AG20443 (cell line): ENCODE results near the gene GRIK2.

ENCODE experiments used
- DNase-seq: peaks from one replicate; pipeline ENCODE4 v3.0.0; 2012; ENCODE audit warnings: low spot score, mixed read lengths

Gene GRIK2

DNA sequence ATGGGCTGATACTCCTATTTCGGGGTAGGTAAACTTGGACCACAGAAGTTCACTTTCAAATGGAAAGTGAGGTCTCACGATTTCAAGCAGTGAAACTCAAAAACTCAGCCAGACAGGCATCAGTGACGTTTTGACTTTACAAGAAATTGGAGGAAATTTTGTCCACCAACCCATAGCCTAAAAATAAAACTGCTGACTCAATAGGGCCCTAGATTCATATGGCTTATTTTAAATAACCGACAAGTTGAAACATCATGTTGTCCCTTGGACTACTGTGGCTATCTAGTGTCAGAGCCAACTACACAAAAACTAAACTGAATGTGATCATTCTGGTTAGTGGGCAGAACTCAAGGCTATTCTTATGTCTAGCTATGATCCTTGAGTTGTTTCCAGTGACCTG is 486.3 kb downstream of the GRIK2 start:
- no peak for DNase-seq

DNA sequence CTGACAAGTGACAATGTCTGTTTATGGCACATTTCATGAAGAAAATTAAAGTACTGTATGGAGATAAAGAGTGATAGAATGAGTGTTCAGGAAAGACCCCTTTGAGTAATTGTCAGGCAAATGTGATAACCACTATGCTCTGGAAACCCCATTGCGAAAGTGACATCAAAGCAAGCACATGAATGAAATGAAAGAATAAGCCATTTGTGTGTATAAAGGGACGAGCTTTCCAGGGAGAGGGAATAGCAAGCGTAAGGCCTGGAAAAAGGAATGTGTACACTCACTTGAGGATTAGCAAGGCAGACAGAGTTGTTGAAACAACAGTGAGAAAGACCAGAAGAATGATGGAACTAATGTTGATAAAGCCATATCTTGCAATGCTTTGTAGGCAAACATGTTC is 490.0 kb downstream of the GRIK2 start:
- DNase-seq, result no peak

GRCh38 chr6:101887532-101887931 is 494.0 kb downstream of the GRIK2 start:
- no peak for DNase-seq

DNA sequence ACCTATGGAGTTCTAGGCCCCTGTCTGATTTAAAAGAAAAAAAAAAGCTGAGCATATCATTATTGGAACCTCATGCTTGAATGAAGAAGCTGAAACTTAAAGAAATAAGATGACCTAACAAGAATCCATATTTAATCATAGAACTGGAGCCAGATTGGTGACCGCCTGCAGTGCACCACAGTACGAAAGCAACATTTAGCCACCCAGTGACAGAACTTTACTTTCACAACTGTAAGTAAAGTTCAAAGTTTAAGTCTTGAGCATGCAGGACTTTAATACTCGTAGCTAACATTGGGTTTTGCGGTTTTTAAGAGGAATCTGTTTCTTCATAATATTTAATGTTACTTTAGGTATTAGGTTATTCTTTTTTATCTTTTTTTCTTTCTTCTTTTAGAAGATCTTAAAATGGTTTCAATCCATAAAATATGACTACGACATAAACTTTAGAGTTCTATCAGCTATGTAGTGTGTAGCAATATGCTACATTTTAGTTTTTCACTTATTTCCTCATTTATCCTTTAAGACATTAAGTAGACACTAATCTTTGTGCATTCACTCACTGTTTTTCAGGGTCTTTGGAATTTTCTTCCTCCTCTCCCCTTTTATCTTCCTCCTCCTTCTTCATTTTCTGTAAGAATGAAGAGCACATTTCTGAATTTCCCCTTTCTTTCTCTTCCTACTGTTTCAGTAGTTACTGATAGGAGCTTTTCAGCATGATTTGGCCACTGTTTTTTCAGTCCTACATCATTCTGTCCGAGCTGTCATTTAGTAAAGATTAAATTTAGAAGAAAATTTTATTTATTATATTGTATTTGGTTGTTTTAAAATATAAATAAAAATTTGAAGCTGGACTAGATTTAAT is 514.1 kb downstream of the GRIK2 start:
- no peak for DNase-seq

GRCh38 chr6:101909366-101909765 is 515.9 kb downstream of the GRIK2 start:
- no peak for DNase-seq

DNA sequence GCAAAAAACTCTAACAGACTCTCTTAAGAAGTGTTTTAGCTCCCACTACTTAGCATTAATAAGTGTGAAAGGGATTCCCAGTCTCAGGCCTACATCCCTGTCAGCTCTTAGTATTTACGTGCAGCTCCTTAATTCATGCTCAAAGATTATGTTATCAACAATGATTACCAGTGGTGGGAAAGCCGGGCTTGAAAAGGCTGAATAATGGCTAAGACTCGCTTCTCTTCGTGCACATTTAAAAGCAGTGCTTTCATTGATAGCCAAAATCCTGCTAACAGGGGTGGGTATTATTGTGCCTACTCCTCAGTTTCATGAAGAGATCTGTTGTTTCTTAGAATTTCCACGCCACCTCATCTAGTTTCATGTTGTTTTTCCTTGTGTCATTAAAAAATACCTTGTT is 518.8 kb downstream of the GRIK2 start:
- no peak for DNase-seq

GRCh38 chr6:101918471-101918870 is 525.0 kb downstream of the GRIK2 start:
- DNase-seq, result no peak

- DNase-seq, result no peak
Observed at GRCh38 chr6:101921829-101922450, 528.4 kb downstream of the GRIK2 start.

DNA sequence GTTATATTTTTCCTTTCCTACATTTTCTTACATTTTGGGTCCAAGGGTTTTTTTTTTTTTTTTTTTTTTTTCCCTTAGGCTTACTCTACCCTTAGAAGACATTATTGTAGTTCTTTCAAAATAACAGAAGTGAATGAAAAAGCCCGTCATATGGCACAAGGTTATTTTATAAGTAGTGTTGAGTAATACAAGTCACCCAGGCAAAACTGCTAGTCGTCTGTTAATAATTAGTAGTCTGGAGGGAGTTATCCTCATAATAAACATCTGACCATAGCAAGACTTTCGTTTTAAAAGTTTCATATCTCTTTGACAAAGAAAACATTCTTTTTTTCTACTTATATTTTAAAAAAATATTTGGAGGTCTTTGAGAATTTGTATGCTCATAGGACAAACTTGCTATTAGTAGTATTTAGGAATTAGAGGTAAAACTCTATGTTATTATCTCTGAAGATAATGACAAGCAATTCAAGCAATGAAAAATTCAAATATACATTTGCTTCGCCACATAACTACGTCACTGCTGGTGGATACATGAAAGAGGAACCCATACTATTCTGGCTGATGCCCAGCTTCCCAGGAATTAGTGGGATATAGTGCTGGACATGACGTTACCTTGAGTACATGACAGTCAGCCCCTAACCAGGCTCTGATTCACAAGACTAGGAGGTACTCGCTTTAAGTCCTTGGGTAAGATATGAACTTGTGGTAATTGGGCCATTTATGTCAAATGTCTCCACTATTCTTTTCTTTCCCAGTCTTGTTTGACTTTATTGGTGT is 532.8 kb downstream of the GRIK2 start:
- peak; percentile 21 for DNase-seq

- DNase-seq, result peak; percentile 5
Observed at GRCh38 chr6:101931766-101932165, 538.3 kb downstream of the GRIK2 start.

DNA sequence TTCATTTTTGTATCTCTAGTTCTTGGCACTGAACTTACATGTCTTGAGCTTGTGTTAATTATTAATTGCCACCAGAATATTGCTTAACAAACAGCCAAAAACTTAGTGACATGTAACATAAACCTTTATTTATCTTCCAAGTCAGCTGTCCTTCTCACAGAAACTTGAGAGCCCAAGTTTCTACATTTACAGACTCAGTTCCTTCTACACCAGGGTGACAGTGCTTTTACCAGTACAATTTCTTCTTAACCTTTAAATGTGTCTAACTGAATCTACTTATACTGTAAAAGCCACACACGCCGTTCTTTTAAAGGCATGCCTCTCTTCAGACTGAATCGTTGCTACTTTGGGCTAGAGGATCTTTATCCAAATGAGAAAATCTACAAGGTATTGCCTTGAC is 539.2 kb downstream of the GRIK2 start:
- no peak for DNase-seq

DNA sequence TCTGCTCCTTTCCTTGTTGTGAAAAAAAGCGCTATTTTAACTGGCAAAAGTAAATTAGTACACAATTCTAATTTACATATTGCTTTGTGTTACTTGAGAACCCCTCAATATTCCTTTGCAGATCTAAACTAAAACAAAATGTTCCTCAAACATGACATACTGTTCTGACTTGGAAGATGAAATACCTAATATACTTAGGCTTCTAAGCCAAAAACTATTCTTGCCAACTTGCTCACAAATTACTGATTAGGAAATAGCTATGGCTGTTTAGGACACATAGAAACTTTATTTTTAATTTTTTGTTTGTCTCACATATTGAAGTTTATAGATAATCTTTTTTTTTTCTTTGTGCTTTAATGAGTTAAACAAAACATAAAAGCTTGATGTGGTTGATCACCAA is 542.2 kb downstream of the GRIK2 start:
- DNase-seq, result no peak

DNA sequence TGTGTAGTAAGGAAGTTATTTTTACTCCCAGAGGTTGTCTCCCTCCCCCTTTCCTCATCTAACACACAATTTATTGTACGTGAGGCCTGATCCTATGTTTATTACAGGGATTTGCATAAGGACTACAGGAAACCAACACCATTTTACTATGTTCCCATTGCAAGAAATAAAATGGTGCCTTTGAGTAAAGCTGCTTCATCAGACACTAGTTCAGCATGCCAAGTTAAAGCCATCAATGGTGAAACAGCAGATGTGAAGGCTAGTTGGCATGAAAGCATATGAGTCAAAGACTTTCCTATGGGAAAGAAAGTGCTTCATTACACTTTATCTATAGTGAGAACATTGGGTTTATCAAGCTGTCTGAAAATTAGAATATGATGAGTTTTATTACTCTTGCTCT is 543.0 kb downstream of the GRIK2 start:
- no peak for DNase-seq

DNA sequence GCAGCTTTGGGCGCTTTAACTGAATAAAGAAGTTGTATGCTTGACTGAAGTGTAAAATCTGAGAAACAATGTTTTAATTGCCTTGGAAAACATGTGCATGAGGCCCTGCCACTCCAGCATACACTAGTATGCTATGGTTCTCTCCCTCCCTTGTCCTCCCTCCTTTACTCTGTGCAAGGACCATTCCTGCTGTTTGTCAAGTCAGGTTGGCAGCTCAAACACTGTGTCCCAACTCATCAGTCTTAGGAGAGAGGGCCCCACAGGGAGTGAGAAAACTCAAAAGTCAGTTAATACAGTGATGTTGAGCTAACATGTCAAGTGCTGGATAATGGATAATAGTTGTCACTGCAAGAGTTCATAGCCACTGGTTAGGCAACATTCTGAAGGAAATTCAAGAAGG is 543.6 kb downstream of the GRIK2 start:
- no peak for DNase-seq

GRCh38 chr6:101940391-101940790 is 546.9 kb downstream of the GRIK2 start:
- DNase-seq, result no peak

GRCh38 chr6:101956961-101957360 is 563.5 kb downstream of the GRIK2 start:
- no peak for DNase-seq

- no peak for DNase-seq
Observed at GRCh38 chr6:101961357-101961756, 567.8 kb downstream of the GRIK2 start.

- DNase-seq, result no peak
Observed at GRCh38 chr6:101980924-101981323, 587.4 kb downstream of the GRIK2 start.

- DNase-seq, result no peak
Observed at GRCh38 chr6:101986476-101986875, 593.0 kb downstream of the GRIK2 start.

DNA sequence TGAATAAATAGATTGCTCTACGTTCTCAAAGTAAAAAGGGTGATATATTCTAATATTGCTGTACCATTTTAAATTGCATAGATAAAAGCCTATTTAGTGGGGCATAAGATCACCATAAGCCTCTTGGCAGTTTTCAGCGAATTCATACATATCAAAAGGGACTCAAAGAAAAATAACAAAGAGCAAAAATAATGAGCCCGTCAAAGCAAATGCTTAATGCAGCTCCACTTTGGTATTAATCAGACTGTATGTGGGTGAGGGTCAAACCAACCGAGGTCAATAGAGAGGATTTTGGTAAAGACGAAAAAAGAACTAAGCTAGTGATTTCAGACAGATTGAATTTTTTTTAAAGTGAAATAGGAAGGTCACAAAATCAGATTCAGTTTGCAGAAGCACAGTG is 598.8 kb downstream of the GRIK2 start:
- DNase-seq, result no peak

DNA sequence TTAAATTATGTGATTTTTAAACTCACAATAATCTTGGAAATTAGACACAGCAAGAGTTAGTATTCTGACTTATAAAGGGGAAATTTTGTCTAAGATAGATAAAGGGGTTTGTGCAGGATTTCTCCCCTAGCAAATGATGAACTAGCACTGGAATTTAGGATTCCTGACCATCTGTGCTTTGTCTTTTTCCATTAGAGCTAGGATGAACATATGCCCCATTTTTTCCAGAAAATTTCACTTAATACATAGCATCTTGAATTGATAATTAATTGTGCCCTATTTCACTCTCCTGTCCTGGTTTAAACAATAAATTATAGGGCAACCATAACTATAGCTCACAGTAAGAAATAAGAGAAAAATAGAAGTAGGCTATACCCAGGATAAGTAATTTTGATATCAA is 601.0 kb downstream of the GRIK2 start:
- no peak for DNase-seq

DNA sequence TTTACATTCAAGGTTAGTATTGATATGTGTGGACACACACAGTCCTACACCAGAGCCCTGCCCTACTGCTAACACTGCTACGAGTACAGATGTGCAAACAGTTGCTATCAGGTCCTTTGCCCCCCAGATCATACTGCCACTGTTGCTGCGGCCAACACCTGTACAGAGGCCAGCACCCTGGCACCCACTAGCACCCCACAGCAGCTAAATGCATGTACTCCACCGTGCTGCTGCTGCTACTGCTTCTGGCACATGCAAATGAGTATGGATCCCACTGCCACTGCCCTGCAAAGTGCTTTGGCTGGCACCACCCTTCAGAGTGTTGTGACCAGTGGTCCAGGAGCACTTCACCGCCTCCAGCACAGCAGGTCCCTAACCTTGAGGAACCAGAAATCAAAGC is 621.9 kb downstream of the GRIK2 start:
- no peak for DNase-seq

GRCh38 chr6:102022281-102022680 is 628.8 kb downstream of the GRIK2 start:
- no peak for DNase-seq
